HG03196 (cell line): ENCODE data around the gene ALG12.

Source experiments
- ATAC-seq: cut with Tn5 transposase; IDR thresholded peaks from one replicate; pipeline ENCODE4 v1.9.1; 2021; ENCODE audit not compliant: unreplicated experiment

Gene ALG12

DNA sequence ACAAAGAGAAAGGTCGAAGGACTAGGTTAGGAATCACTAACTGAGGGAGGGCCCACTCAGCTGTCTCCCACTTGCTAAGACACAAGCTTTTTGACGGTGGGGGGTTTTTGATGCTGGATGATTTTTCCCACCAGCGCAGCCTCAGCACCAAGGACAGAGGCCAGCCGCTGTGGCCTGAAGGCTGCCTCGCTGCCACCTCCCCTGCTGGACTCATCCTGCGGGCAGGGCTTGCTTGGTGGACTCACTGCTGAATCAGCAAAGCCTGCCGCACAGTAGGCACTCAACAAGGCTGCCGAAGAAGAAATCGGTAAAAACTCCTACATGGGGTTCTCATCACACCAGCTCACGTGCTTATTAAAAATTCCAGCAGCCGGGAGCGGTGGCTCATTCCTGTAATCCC is 2.6 kb downstream of the ALG12 start:
- ATAC-seq = no peak

DNA sequence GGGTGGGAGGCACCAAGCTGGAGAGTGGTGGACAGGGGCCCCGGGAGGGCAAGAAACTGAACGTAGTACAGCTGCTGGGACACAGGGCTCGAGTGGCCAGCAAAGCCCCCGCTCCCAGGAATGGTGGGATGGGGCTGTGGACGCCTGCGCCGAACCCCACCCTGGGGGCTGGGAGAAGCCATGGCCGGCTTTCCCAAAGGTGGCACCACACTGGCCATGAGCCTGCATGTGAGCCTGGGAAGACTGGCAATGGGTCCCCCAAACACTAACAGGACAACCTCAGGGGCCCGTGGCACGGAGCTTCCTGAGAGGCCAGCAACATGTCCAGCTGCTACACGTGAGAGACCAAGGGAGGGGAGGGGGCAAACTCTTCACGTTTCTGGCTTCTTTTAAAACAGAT is 4.0 kb downstream of the ALG12 start:
- ATAC-seq = no peak

DNA sequence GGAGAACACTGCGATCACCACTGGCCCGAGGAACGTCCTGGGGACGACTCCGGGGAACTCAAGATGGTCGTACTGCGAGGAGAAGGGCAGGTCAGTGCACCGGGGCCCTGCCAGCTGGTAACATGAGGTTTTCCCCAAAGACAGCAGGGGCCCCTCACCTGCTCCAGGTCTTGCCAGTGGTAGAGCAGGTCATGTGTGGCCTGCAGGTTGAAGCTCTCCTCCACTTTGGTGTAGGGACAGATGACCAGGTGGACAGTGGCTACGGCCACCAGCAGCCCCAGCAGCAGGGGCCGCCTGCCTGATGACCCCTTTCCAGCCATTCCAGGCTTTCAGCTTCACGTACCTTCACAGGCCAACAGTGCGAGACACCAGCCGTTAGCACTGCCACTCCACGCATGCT is 4.8 kb downstream of the ALG12 start:
- no peak for ATAC-seq

DNA sequence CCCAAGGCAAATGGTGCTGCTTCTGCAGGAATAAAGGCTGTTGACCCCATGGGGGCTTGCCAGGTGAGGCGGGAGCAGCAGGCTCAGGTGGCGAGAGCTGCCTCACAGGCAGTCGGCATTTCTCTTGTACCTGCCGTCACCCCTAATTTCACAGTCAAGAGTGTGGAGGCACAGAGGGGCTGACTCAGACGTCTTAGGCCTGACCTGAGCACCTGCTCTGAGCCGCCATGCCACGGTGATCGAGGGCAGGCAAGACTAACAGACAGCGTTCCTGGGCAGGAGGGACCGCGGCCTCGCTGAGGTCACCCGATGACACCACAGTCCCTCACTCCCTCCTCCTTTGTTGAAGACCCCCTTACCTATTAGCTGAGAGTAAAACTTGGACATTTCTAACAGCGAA is 5.2 kb downstream of the ALG12 start:
- no peak for ATAC-seq

DNA sequence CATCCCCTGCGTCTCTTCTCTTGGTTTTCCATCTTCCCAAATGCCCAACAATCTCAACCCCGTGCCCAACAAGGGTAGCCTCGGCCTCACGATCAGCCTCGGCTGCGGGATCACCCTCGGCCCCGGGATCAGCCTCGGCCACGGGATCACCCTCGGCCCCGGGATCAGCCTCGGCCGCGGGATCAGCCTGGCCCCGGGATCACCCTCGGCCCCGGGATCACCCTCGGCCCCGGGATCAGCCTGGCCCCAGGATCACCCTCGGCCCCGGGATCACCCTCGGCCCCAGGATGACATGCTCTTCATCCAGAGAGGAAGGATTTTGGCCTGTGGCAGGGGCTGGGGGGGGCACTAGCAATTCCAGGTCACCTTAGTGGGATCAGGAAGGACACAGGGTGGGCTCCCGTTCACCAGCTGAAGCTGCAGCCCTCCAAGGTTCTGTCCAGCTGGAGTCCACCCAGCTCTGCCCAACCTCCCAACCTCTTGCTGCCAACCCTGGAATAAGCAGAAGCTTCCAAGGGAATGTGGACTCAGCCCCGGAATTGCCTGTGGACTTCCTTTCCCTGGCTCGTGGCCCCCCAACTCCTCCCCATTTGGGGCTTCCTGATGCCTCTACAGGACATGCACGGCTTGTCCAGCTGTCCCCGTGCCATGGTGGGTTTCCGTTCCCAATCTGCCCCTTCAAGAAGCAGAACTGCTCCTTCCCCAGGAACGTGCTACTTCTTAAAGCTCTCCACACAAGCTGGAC is 6.2 kb downstream of the ALG12 start:
- ATAC-seq = no peak

DNA sequence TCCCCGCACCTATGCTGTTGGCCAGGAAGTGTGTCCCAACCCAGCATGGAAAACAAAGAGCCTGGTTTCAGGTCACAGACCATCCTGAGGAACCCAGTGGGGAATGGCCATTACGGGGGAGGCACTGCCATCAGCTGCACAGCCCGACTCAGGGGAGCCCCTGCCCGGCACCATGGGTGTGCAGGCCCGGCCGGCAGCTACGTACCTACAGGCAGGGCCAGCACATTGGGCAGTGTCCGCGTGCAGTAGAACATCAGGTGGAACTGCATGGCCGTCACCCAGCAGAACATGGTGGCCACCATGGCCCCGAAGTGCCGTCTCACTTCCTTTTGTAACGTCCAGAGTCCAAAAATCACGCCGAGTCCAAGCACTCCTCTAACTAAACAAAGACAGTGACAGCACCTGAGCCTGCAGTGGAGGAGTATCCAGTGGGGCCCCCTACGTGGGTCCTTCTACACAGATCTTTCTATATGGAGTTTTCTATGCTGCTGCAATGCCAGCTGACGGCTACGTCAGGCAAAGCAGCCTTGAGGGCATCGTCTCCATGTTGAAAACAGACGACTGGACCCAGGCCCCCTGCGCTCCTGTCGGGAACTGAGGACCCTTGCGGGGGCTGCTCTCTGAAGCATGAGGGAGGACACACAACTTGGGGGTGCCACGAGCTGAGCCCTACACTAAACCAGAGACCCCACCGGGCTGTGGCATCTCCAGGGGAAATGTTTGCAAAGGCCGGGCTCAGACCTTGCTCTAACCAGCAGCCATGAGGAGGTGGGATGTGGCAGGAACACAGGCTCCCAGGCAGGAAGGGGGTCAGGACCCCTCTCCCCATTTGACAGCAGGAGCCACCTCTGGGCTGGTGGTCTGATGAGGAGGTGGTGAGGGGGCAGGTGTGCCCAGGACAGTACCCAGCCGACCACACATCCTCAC is 7.7 kb downstream of the ALG12 start:
- no peak for ATAC-seq

DNA sequence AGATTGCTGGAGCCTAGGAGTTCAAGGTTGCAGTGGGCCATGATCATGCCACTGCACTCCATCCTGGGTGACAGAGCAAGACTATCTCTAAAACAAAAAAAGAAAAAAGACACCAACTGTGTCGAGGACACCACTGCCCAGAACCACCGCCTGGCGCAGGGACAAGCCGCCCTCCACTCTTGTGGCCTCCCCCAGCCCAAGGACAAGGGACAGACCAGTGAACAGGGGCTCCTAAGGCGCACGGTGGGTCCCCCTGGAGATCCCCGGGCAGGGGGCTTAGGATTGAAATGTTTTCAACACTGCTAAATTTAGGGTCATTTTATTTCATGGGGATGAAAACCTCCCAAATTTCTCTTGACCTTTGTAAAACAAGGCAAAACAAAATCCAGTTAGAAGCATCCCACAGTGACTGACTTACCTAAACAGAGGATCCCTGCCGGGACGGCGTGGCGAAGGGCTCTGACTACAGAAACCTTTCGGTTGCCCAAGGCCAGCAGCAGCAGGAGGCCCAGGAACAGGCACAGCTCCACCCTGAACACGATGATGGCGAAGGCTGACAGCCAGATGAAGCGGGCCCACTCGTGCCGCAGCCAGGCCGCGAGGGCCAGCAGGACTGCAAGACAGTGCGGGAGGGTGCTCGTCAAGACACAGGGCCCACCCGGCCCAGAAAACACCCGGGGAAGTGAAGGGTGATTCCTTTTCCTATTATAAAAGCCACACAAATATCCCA is 8.6 kb downstream of the ALG12 start:
- ATAC-seq = no peak

DNA sequence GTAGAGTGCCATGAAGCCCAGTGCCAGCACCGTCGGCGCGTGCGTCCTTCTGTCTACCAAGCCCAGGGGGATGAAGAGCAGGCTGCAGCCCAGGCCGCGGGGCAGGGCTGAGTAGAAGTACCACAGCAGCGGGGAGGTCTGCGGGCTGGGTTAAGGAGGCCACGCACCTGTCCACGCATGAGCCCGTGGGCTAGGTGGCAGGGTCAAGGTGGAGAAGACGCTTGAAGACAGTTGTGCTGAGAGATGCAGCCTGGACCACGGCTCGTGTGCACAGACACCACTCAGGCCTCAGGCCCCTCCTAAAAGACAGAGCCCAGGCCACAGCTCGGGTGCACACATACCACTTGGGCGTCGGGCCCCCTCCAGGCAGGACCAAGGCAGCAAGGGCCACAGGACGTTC is 10.4 kb downstream of the ALG12 start:
- no peak for ATAC-seq

DNA sequence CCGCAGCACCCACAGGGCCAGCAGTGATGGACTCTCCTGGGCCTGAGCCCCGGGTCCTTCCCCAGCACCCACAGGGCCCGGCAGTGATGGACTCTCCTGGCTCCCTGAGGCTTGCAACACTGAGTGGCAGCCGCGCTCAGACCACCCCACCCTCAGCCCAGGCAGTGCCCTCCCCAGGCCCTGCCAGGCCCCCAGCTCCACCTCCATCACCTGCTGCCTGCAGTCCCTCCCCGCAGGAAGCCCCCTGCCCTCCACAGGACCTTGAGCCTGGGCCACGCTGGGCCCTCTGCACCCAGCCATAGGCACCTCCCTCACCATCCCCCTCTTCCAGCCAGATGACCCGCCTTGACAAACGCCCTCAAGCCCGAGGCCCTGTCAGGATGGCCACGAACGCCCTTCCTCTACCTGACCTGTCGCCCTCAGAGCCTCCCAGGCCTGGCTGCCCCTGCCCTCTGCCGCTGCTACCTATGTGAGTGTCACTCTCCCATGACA is 11.4 kb downstream of the ALG12 start:
- ATAC-seq = no peak

DNA sequence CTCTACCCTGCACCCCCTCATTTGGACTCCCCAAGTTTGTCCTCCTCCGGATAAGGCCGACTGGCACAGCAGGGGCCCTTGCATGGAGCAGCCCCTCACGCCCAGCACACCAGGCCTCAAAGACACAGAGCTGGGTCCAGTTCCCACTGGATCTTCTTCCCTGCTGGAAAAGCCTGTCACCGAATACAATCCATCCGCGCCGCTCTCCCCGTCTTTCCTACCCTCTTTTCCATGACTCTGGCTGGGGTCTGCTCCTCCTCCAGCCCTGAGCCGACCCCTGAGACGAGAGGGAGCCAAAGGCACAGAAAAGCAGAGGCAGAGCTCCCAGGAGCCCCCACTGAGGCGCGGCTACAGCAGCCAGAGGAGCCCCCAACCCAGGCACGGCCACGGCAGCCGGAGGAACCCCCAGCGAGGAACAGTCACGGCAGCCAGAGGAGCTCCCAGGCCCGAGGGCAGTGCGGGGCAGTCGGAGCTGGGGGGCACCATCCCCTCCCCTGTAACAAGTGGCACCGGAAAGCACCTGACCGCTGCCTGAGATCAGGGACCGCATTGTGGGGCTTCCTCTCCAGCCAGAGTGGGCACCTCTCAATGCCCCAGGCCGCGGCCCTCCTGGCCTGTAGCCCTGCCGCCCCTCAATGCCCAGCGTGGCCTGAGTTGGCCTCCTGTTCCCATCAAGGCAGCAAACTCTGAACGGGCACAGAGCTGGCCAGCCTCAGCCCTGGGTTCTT is 12.0 kb downstream of the ALG12 start:
- no peak for ATAC-seq

DNA sequence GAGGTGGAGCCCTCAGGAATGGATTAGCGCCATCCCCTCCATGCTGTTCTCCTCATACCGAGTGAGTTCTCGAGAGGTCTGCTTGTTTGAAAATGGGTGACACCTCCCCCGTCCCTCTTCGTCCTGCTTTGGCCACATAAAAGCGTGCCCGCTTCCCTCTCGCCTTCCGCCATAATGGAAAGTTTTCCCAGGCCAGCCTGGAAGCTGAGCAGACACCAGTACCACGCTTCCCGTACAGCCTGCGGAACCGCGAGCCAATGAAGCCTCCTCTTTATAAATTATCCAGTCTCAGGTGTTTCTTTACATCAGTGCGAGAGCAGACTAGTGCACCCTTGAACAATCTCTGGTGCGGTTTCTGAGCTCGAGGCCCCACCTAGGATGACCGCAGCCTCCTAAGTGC is 12.8 kb downstream of the ALG12 start:
- no peak for ATAC-seq

DNA sequence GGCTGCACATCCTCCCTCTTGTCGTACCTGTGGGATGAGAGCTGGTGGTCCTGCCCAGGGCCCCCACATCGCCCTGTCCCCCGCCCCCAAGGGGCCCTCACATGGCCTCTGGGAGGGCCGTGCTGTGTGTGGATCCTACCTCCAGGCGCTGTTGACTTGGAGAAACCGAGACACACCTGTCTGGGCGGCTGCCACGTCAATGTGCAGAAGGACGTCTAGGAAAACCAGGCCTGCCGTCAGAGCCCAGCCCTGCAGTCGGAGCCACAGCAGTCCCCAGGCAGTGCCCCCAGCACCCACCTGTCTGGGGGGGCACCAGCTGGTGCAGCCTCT is 14.2 kb downstream of the ALG12 start:
- ATAC-seq = no peak

DNA sequence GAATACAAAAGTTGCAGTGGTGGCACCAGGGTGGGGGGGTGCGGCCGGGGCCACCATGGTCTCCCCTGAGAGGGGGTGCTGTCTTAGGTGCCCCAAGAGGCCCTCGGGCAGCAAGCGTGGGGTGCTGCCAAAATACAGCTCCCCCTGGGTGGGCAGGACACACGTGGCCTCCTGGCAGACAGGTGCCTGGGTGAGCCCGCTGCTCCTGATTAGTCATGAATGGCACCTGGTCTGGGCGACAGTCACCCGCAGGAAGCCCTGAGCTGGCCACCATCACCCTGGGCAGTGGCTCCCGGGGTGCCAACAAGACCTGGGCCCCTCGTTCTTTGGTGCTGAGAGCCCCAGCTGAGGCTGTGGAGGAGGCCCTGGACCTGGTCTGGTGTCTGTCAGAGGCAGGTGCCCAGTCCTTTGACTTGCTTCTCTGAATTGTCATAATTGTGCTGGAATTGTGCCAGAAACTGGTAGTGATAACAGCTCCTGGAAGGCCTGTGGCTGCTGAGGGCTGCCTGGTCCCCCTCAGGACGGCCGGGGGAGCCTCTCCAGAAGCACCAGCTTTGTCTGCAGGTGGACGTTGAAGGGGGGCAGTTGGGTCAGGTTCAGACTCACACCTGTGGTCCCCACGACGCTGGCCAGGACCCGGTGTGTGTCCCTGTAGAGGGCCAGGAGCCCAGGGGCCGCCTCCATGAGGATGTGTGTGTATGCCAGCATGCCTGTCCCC is 14.8 kb downstream of the ALG12 start:
- ATAC-seq = no peak

DNA sequence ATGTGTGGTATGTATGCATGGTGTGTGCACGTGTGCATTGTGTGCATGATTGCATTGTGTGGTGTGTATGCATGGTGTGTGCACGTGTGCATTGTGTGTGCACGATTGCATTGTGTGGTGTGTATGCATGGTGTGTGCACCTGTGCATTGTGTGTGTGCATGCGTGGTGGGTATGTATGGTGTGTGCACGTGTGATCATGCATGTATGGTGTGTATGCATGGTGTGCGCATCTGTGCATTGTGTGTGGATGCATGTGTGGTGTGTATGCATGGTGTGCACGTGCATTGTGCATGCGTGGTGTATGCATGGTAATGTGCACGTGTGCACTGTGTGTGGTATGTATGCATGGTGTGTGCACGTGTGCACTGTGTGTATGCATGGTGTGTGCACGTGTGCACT is 16.8 kb downstream of the ALG12 start:
- no peak for ATAC-seq

DNA sequence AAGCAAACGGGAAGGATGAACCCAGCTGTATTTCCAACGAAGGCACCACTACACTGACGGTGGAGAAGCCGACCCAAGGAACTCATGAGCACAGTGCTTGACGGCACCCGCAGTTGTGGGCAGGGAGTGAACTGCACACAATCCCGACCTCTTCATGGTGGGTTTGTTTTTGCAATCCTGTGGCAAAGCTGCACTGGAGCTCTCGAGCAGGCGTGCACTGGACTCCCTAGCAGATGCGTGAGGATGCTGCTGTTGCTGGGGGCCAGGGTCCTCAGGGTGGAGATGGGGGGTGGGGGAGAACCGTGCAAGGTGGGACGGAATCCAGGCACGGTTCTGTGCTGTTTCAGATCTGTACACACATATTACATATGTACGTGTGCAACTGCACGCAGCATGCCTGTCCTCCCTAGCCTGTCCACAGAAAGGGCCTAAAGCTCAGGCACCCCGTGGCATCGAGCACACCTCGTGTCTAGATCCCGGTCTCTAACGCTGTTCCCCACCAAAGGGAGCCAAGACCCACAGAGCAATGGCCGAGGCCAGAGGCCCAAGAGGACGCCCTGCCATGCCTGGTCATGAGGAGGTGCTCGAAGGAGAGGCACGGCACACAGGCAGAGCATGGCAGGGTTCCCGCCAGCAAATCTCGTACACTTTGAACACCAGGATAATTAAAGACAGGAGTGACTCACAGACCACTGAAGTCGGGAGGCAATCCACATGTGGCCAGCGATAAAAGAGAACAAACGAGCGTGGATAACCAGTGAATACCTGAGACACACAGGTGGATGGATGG is 17.6 kb downstream of the ALG12 start:
- no peak for ATAC-seq

DNA sequence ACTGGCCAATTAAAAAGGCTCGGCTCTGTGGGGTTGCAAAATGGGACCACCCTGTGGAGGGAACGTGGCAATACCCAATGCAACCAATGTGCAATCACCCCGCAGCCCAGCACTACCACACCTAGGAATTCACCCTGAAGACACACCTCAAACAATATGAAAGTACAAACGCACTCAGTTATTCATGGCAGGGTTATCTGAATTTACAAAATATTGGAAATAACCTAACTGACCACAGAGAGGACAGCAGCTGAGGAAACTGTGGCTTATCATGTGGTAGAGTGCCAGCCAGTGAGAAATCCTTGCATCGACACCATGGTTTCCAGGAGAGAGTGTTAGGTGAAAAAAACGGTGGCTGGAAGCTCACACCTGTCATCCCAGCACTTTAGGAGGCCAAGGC is 18.7 kb downstream of the ALG12 start:
- no peak for ATAC-seq

DNA sequence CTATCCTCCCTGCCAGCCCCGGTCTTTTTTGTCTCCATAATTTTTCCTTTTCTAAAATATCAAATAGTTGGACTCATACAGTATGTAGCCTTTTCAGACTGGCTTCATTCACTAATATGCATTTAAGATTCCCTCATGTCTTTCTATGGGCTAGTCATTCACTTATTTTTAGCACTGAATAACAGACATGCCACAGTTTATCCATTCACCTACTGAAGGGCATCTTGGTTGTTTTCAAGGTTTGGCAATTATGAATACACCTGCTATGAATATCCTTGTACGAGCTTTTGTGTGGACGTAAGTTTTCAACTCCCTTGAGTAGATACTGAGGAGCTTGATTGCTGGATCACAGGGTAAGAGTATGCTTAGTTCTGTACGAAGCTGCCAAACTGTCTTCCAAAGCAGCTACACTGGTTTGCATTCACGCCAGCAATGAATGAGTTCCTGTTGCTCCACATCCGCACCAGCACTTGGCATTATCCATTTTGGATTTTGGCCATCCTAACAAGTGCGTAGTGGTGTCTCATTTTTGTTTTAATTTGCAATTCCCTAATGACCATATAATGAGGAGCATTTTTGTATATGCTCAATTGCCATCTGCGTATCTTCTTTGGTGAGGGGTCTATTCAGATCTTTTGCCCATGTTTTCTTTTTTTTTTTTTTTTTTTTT is 21.1 kb downstream of the ALG12 start:
- ATAC-seq = no peak

DNA sequence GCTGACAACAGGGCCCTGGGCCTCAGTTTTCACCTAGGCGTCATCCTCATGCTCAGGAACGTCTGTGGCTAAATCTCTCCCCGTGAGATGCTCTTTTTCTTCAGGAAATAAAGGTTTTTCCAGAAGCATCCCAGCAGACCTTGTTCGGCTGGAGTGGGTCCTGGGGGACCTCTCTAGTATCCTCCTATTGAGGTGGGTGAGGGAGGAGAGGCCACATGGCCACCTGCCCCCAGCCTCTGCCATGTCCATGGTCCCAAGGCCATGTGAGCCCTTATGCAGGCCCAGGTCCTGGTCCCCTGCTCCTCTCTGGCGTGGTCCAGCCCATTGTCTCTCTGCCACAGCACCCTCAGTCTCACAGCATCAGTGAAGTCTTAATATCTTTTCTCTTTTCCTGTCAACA is 22.0 kb downstream of the ALG12 start:
- ATAC-seq = no peak
